ENCODE measurements around the gene RPUSD1.

RPUSD1 gene

GRCh38 chr16:741986-742629 lies 46.1 kb downstream of the RPUSD1 start:
- no peak for DNase-seq

DNA sequence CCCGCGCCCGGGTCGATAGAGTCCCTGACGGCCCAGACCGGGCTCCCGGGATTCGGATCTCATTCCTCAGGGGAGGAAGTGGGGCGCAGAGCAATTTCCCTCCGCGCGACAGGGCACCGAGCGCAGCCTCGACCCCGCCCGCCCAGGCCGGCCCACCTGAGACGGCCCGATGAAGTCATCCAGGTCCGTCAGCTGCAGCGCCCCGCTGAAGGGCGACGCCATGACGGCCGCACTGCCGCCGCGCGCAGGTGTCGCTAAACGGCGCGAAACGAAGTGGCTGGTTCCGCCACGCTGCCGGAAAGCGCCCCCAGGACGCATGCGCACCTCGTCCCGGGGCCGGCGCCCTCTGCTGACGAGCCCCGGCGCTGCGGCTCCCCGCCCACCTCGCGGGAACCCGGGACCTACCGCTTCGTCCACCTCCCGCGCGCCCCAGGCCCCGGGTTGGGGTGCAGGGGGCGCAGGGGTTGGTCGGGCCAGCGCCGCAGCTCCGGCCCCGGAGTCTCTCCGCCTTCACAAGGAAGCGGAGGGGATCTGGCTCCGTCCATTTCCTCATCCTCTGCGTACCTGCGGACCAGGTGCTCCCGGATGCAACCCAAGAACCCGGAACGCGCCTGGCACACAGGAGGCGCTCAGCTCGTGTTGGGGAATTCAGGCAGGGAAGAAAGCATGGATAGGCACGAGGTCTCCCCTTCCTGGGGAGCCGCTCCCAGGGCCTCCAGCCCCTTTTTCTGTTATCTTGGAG lies 47.2 kb downstream of the RPUSD1 start, which contains the start of gene CIAO3:
Gene CIAO3, minus strand, starts transcription at position 234 of the 742 bp plus-strand sequence. Its CDS starts 12 bp downstream, at position 222.
- DNase-seq: peak; percentile 74

GRCh38 chr16:740459-740763 lies 47.8 kb downstream of the RPUSD1 start:
- no peak for DNase-seq

DNA sequence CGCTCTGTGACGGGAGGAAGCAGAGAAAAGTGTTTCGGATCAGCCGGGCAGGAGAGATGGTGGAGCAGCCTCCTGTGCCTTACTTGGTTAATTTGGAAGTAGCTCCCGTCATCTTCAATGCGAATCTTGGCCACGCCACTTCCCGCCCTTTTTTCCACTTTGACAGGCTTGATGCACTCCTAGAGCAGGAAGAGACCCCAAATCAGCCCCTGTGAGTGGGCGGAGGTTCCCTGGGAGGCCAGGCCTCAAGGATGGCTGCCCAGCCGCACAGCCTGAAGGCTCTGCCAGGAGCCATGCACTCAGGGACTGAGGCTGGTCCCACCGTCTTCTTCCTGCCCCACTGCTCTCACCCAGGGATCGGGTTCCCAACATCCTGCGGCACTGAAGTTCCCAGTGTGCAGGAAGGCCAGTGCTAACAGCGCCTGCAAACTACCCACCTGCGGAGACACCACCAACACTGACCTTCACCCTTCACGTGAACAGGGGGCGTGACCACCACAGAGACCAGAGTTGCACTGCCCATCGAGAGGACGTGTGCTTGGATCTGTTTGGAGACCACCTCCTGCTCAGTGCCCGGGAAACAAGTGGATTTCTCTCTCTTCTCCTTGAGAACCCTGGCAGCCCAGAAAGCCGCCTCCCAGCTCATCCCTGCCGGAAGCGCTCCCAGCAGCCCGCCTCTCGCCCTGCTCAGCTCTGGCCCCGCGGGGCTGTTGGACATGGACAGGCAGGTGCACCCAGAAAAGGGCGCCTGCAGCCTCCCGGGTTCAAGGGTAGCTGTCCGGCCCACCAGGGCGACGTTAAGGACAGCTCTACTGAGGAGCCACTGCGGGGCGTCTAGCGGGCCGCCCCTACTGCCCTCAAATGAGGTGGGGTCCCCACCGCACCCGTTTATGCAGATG lies 48.4 kb downstream of the RPUSD1 start:
- no peak for DNase-seq

DNA sequence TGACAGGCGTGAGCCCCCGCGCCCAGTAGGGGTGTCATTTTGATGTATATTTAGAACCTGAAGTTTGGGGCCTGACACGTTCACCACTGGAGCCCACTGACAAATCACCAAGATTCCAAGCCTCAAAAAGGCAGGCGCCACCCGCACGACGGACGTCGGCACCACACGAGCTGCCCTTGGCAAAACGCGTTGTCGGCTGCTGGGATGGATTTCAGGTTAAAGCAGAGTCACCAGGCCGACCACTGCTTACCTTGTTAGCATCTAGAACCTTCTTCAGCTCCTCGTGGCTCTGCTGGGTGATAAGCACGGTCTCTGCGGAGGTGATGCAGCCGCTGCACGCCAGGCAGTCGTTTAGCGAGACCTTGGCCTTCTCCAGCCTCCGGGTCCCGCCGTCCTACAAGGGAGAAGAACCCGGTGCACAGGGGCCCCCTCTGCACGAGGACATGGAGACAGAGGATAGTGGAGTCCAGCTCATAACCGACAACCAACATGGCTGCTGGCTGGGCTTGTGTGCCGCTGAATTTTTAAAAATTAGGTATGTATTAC lies 51.2 kb downstream of the RPUSD1 start:
- no peak for DNase-seq

DNA sequence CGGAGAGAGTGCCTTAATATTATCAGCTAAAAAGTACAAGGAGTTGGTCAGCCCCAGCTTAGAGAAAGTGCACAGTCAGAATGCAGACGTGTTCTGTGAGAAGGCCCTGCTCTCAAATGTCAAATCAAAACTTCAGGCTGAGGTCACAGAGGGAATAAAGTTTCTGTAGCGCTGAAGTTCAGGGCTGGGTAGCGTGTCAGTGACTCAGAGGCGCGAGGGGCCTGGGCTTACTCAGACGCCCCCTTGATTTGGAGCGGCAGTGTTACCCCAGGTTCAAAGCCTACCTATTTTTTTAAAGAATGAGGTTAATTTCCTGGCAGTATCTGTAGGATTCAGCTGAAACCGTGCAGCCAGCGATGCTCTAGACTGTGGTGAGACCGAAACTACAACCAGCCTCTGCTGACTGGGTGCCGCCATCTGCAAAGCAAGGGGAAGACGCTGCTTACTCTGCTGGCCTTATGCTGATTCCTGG lies 52.2 kb downstream of the RPUSD1 start:
- no peak for DNase-seq

DNA sequence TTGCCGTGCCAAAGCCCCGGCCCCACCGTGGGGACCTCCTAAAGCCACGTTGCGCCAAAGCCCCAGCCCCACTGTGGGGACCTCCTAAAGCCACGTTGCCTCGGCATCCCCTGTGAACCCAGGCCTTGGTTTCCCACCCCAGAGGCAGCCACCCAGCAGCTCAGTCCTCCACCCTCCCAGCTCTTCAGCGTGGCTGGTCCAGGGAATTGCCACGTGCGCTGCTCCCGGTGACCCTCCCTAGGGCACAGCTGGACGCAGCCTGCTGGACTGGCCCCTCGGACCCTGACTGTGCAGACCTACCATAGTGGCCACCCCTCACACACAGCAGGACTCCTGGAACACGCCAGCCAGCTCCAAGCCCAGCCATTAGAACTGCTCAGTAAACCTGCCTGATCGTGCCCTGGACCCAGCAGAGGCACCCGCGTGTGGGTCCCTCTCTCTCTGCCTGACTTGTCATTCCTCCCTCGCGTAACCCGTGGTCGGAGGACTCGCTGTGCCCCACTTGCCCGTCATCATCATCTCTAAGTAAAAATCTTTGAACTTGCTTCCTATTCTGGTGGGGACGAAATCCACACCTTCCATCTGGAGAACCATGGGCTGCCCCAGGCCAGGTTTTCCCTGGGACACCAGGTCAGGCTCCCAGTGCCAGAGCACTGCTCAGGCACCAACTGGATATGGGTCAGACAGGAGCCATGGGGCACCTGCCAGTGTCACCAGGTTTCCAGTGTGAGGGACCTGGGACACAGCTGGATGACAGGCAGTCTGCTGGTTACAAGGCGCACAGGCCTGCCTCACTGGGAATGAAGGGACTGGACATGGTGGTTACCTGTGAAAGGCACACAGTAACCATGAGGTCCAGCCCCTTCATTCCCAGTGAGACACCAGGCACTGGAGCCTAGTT lies 53.0 kb downstream of the RPUSD1 start:
- DNase-seq: no peak

Measured in MV-4-11 (cell line).